ENCODE measurements around the gene ARL2. TPM values are rescaled to one million over a fixed set of nuclear protein-coding genes. Genes with fewer than 3 reads are reported as not detected.

ARL2 gene
- total RNA-seq, 1 donor from 2014 or later: 164 TPM

GRCh38 chr11:65064847-65065240 lies 50.9 kb downstream of the ARL2 start:
- DNase-seq (ENCODE audit: low read depth): no peak
- Histone ChIP-seq H3K36me3 (ENCODE audit: control insufficient read depth, insufficient read depth, low read length) (no peaks in the 10 kb centered on the region), H3K27me3 (ENCODE audit: control insufficient read depth, insufficient read depth, low read length) (no peaks in the 10 kb centered on the region), H3K4me3 (ENCODE audit: low read depth, low read length) (no peak overlapping the region)
- TF ChIP-seq CTCF (IDR thresholded peaks at IDR 0.05; ENCODE audit: insufficient read depth, low read length, poor library complexity, severe bottlenecking): no peak

- DNase-seq (ENCODE audit: low read depth): no peak
- no peak for TF ChIP-seq CTCF (IDR thresholded peaks at IDR 0.05; ENCODE audit: insufficient read depth, low read length, poor library complexity, severe bottlenecking)
- Histone ChIP-seq H3K27me3 (ENCODE audit: control insufficient read depth, insufficient read depth, low read length) (no peaks in the 10 kb centered on the region), H3K4me3 (ENCODE audit: low read depth, low read length) (no peak overlapping the region), H3K36me3 (ENCODE audit: control insufficient read depth, insufficient read depth, low read length) (no peaks in the 10 kb centered on the region)
These were observed 51.9 kb downstream of the ARL2 start for GRCh38 chr11:65065851-65066250.

GRCh38 chr11:65066315-65066714 lies 52.4 kb downstream of the ARL2 start:
- no peaks in the 10 kb centered on the region for H3K36me3 ChIP-seq (ENCODE audit: control insufficient read depth, insufficient read depth, low read length)
- DNase-seq (ENCODE audit: low read depth): no peak
- no peak for TF ChIP-seq CTCF (IDR thresholded peaks at IDR 0.05; ENCODE audit: insufficient read depth, low read length, poor library complexity, severe bottlenecking)
- H3K4me3 ChIP-seq (ENCODE audit: low read depth, low read length): no peak overlapping the region
- no peaks in the 10 kb centered on the region for H3K27me3 ChIP-seq (ENCODE audit: control insufficient read depth, insufficient read depth, low read length)

- no peaks in the 10 kb centered on the region for H3K36me3 ChIP-seq (ENCODE audit: control insufficient read depth, insufficient read depth, low read length)
- TF ChIP-seq CTCF (IDR thresholded peaks at IDR 0.05; ENCODE audit: insufficient read depth, low read length, poor library complexity, severe bottlenecking): no peak
- DNase-seq (ENCODE audit: low read depth): no peak
These were observed 52.9 kb downstream of the ARL2 start for GRCh38 chr11:65066805-65067291.

GRCh38 chr11:65067446-65067845 lies 53.5 kb downstream of the ARL2 start:
- Histone ChIP-seq H3K36me3 (ENCODE audit: control insufficient read depth, insufficient read depth, low read length) (no peaks in the 10 kb centered on the region), H3K4me3 (ENCODE audit: low read depth, low read length) (no peak overlapping the region), H3K27me3 (ENCODE audit: control insufficient read depth, insufficient read depth, low read length) (no peaks in the 10 kb centered on the region)
- DNase-seq (ENCODE audit: low read depth): no peak
- TF ChIP-seq CTCF (IDR thresholded peaks at IDR 0.05; ENCODE audit: insufficient read depth, low read length, poor library complexity, severe bottlenecking): no peak

More at GRCh38 chr11:65066805-65067291, 52.9 kb downstream of the ARL2 start:
- Histone ChIP-seq H3K27me3 (ENCODE audit: control insufficient read depth, insufficient read depth, low read length) (no peaks in the 10 kb centered on the region), H3K4me3 (ENCODE audit: low read depth, low read length) (no peak overlapping the region)

DNA sequence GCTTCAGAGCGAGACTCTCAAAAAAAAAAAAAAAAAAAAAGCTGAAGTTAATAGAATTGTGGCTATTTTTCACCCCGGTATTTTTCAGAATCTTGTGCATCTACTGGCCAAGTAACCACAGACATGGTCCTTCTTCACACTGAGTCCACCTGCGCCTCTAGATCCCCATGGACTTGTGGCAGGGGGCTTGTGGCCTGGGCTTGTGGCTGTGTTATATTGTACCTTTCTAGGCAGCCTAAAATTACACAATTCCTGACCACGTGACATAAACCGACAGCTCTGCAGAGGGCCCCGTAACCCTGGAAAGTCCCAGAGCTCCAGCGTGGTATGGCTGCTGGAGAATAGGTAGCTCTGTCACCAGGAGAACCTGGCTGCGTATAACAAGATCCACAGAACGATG lies 55.3 kb downstream of the ARL2 start:
- H3K4me3 ChIP-seq (ENCODE audit: low read depth, low read length): no peak overlapping the region
- no peak for DNase-seq (ENCODE audit: low read depth)
- H3K27me3 ChIP-seq (ENCODE audit: control insufficient read depth, insufficient read depth, low read length): no peaks in the 10 kb centered on the region
- no peak for TF ChIP-seq CTCF (IDR thresholded peaks at IDR 0.05; ENCODE audit: insufficient read depth, low read length, poor library complexity, severe bottlenecking)
- no peaks in the 10 kb centered on the region for H3K36me3 ChIP-seq (ENCODE audit: control insufficient read depth, insufficient read depth, low read length)
